Peyer's patch (tissue), 4 donors: ENCODE measurements around the gene EVPL.
A peak's percentile ranks its signal among the peaks of the same experiment; 100 is the strongest.

Experiments
- POLR2A ChIP-seq, 2 donors: fragments of 450-650 bp; IDR thresholded peaks; one replicate each; pipeline ENCODE4 v1.5.1; 2017; ENCODE audit warnings: antibody characterized with exemption in 2 of 2, mild to moderate bottlenecking in 2 of 2, moderate library complexity in 2 of 2
- TF ChIP-seq, protein P1 (sequence below), 6 experiments: fragments of 450-650 bp in 4 of 6; fragments of 200-600 bp in 2 of 6; sonication (generic) in 1 of 6; IDR thresholded peaks; one replicate each; pipeline ENCODE4 v1.5.1; 2017 to 2019; ENCODE audit warnings: antibody characterized with exemption in 6 of 6, mild to moderate bottlenecking in 3 of 6, moderate library complexity in 1 of 6

GRCh38 chr17:75976175-75976848 lies 50.8 kb downstream of the EVPL start:
- TF ChIP-seq, protein P1, sequence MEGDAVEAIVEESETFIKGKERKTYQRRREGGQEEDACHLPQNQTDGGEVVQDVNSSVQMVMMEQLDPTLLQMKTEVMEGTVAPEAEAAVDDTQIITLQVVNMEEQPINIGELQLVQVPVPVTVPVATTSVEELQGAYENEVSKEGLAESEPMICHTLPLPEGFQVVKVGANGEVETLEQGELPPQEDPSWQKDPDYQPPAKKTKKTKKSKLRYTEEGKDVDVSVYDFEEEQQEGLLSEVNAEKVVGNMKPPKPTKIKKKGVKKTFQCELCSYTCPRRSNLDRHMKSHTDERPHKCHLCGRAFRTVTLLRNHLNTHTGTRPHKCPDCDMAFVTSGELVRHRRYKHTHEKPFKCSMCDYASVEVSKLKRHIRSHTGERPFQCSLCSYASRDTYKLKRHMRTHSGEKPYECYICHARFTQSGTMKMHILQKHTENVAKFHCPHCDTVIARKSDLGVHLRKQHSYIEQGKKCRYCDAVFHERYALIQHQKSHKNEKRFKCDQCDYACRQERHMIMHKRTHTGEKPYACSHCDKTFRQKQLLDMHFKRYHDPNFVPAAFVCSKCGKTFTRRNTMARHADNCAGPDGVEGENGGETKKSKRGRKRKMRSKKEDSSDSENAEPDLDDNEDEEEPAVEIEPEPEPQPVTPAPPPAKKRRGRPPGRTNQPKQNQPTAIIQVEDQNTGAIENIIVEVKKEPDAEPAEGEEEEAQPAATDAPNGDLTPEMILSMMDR (IDR thresholded peaks at IDR 0.05) = peak in 1 of 6 experiments; percentile 4
- peak; percentile 44 to 80 for TF ChIP-seq POLR2A (IDR thresholded peaks at IDR 0.05)
